Esophagus muscularis mucosa (tissue), 4 donors: Measurements from ENCODE around the gene AGA.

Experiments used
- CTCF ChIP-seq, 3 experiments: fragments of 200-600 bp in 2 of 3; fragments of 450-650 bp in 1 of 3; sonication (generic) in 2 of 3; IDR thresholded peaks; one replicate each; pipeline ENCODE4 v1.5.1; 2017 to 2019; ENCODE audit warnings: antibody characterized with exemption in 3 of 3, mild to moderate bottlenecking in 2 of 3, moderate library complexity in 1 of 3
- EP300 ChIP-seq: sonication (generic); formaldehyde crosslinking; IDR thresholded peaks from one replicate; pipeline ENCODE4 v1.6.1; 2017; ENCODE audit warnings: antibody characterized with exemption
- POLR2A ChIP-seq: fragments of 450-650 bp; IDR thresholded peaks from one replicate; pipeline ENCODE4 v1.6.1; 2017; ENCODE audit warnings: antibody characterized with exemption, moderate library complexity, mild to moderate bottlenecking, low read depth
- POLR2AphosphoS5 ChIP-seq, 2 donors: sonication (generic); formaldehyde crosslinking; IDR thresholded peaks; one replicate each; pipeline ENCODE4 v1.6.1; 2017; ENCODE audit warnings: antibody characterized with exemption in 2 of 2

GRCh38 chr4:177400030-177400429 is 42.2 kb downstream of the AGA start:
- TF ChIP-seq POLR2A (no peak), EP300 (no peak), POLR2AphosphoS5 (IDR thresholded peaks at IDR 0.05) (no peak), CTCF (IDR thresholded peaks at IDR 0.05) (no peak)
